Common myeloid progenitor, CD34-positive (primary cell): ENCODE measurements around the gene YWHAQ.

Experiments
- CTCF ChIA-PET: fragments of 350-600 bp; sonication (Branson Sonifier 250); formaldehyde crosslinking; loops from one replicate; lab custom pipeline; 2021; ENCODE audit warnings: antibody characterized with exemption; lab: Charles Lee
- POLR2A ChIA-PET: fragments of 350-600 bp; sonication (Branson Sonifier 250); formaldehyde crosslinking; loops from one replicate; lab custom pipeline; 2021; ENCODE audit warnings: antibody characterized with exemption; lab: Charles Lee
- DNase-seq, 3 donors: peaks; one replicate each; pipeline versions ENCODE4 v3.0.0 to v3.0.0-alpha.2; 2013
- H3K27ac ChIP-seq, 2 experiments: 1 replicate in 1 of 2; 2 replicates in 1 of 2; pipeline ENCODE4 v1.7.0; 2013; ENCODE audit warnings: inconsistent platforms in 2 of 2, low read length in 2 of 2, mild to moderate bottlenecking in 2 of 2, low read depth in 1 of 2, moderate library complexity in 1 of 2; ENCODE audit not compliant: severe bottlenecking in 2 of 2, insufficient read depth in 1 of 2, poor library complexity in 1 of 2
- H3K27me3 ChIP-seq, 5 experiments: replicated peaks in 2 of 5; 1 replicate in 3 of 5; 2 replicates in 2 of 5; pipeline versions ENCODE4 v1.6.1 to v1.7.0; 2013; ENCODE audit warnings: low read length in 4 of 5, mild to moderate bottlenecking in 2 of 5, moderate library complexity in 2 of 5, inconsistent platforms in 1 of 5; ENCODE audit not compliant: insufficient read depth in 5 of 5, control insufficient read depth in 4 of 5
- H3K36me3 ChIP-seq, 4 experiments: 1 replicate in 2 of 4; 2 replicates in 2 of 4; pipeline versions ENCODE4 v1.6.1 to v1.7.0; 2013; ENCODE audit warnings: low read length in 3 of 4, control low read depth in 1 of 4, mild to moderate bottlenecking in 1 of 4; ENCODE audit not compliant: control insufficient read depth in 4 of 4, insufficient read depth in 4 of 4
- H3K4me1 ChIP-seq, 4 experiments: 1 replicate in 3 of 4; 2 replicates in 1 of 4; pipeline versions ENCODE4 v1.6.1 to v1.7.1; 2013; ENCODE audit warnings: low read length in 3 of 4, mild to moderate bottlenecking in 3 of 4, control low read depth in 1 of 4, inconsistent platforms in 1 of 4, moderate library complexity in 1 of 4; ENCODE audit not compliant: control insufficient read depth in 4 of 4, insufficient read depth in 4 of 4; ENCODE audit errors: control extremely low read depth in 1 of 4
- H3K4me3 ChIP-seq, 7 experiments: 1 replicate in 4 of 7; 2 replicates in 3 of 7; pipeline versions ENCODE4 v1.5.1 to v1.7.0; 2013; ENCODE audit warnings: mild to moderate bottlenecking in 7 of 7, low read length in 6 of 7, moderate library complexity in 6 of 7, inconsistent platforms in 2 of 7, low read depth in 2 of 7, control low read depth in 1 of 7; ENCODE audit not compliant: insufficient read depth in 4 of 7, control insufficient read depth in 1 of 7; ENCODE audit errors: extremely low read depth in 1 of 7
- H3K9me3 ChIP-seq, 5 experiments: 1 replicate in 4 of 5; 2 replicates in 1 of 5; pipeline versions ENCODE4 v1.6.1 to v1.7.1; 2013; ENCODE audit warnings: low read length in 4 of 5, mild to moderate bottlenecking in 2 of 5, inconsistent platforms in 1 of 5, low read depth in 1 of 5, moderate library complexity in 1 of 5; ENCODE audit not compliant: control insufficient read depth in 4 of 5, insufficient read depth in 2 of 5; ENCODE audit errors: control extremely low read depth in 1 of 5
- WGBS: methylation state at CpG from one replicate; pipeline ENCODE4 v1.1.5; 2013; ENCODE audit not compliant: insufficient coverage; 5-methylcytosine and 5-hydroxymethylcytosine counted together

Gene YWHAQ

GRCh38 chr2:9650119-9650821, 19.5 kb upstream of the YWHAQ start:
- Histone ChIP-seq H3K27ac (no peak overlapping the region), H3K4me1 (no peaks in the 10 kb centered on the region), H3K36me3 (no peaks in the 10 kb centered on the region), H3K27me3 (no peaks in the 10 kb centered on the region), H3K9me3 (no peaks in the 10 kb centered on the region), H3K4me3 (no peak overlapping the region)
- WGBS, result 95% methylated on average over 2 of the region's 4 CpGs
- POLR2A ChIA-PET, result no interaction called here
- CTCF ChIA-PET, result no interaction called here
- DNase-seq, result no peak

- WGBS, result 100% methylated on average over 4 of the region's 6 CpGs
- Histone ChIP-seq H3K27me3 (no peaks in the 10 kb centered on the region), H3K4me3 (no peak overlapping the region), H3K9me3 (no peaks in the 10 kb centered on the region), H3K27ac (no peak overlapping the region), H3K36me3 (no peaks in the 10 kb centered on the region), H3K4me1 (no peaks in the 10 kb centered on the region)
- ChIA-PET POLR2A (no interaction called here), CTCF (interaction anchor here (1.1 kb wide), 1 partner anchor 12 kb away, joined by 4 read pairs; no protein-coding TSS in a partner anchor)
- no peak for DNase-seq
Measured at GRCh38 chr2:9649261-9649660, 18.5 kb upstream of the YWHAQ start.

GRCh38 chr2:9648821-9649220, 18.0 kb upstream of the YWHAQ start:
- CTCF ChIA-PET, result interaction anchor here (1.1 kb wide), 1 partner anchor 11 kb away, joined by 4 read pairs; no protein-coding TSS in a partner anchor
- DNase-seq, result no peak

GRCh38 chr2:9647884-9648283, 17.1 kb upstream of the YWHAQ start:
- H3K27me3 ChIP-seq, result no peaks in the 10 kb centered on the region
- H3K27ac ChIP-seq, result no peak overlapping the region
- WGBS, result 94% methylated on average over 6 of the region's 6 CpGs
- no peak for DNase-seq
- H3K4me1 ChIP-seq, result no peaks in the 10 kb centered on the region
- POLR2A ChIA-PET, result no interaction called here
- no peak overlapping the region for H3K4me3 ChIP-seq
- CTCF ChIA-PET, result no interaction called here
- no peaks in the 10 kb centered on the region for H3K9me3 ChIP-seq
- H3K36me3 ChIP-seq, result no peaks in the 10 kb centered on the region

More at GRCh38 chr2:9648821-9649220, 18.0 kb upstream of the YWHAQ start:
- Histone ChIP-seq H3K27me3 (no peaks in the 10 kb centered on the region), H3K27ac (no peak overlapping the region), H3K4me3 (no peak overlapping the region), H3K4me1 (no peaks in the 10 kb centered on the region), H3K36me3 (no peaks in the 10 kb centered on the region), H3K9me3 (no peaks in the 10 kb centered on the region)
- POLR2A ChIA-PET, result no interaction called here
- WGBS, result 98% methylated on average over 9 of the region's 10 CpGs

GRCh38 chr2:9646196-9647030, 15.6 kb upstream of the YWHAQ start:
- 96% methylated on average over 10 of the region's 17 CpGs for WGBS
- H3K36me3 ChIP-seq, result no peaks in the 10 kb centered on the region
- POLR2A ChIA-PET, result interaction anchor here (0.6 kb wide), 1 partner anchor 82 kb away, joined by 3 read pairs; no protein-coding TSS in a partner anchor
- H3K27ac ChIP-seq, result no peak overlapping the region
- CTCF ChIA-PET, result no interaction called here
- no peak for DNase-seq
- peaks cover 0 to 3% (median 0%) of the 10 kb centered on the region in 4 experiments for H3K4me1 ChIP-seq
- no peaks in the 10 kb centered on the region for H3K27me3 ChIP-seq
- no peaks in the 10 kb centered on the region for H3K9me3 ChIP-seq
- no peak overlapping the region for H3K4me3 ChIP-seq

GRCh38 chr2:9644603-9645002, 13.8 kb upstream of the YWHAQ start:
- POLR2A ChIA-PET, result no interaction called here
- H3K4me3 ChIP-seq, result no peak overlapping the region
- no peaks in the 10 kb centered on the region for H3K36me3 ChIP-seq
- peaks cover 0 to 3% (median 0%) of the 10 kb centered on the region in 4 experiments for H3K4me1 ChIP-seq
- H3K27ac ChIP-seq, result no peak overlapping the region
- CTCF ChIA-PET, result interaction anchor here (0.6 kb wide), 1 partner anchor 404 kb away, joined by 3 read pairs; no protein-coding TSS in a partner anchor
- H3K9me3 ChIP-seq, result no peaks in the 10 kb centered on the region
- no peak for DNase-seq
- H3K27me3 ChIP-seq, result no peaks in the 10 kb centered on the region
- WGBS, result 99% methylated on average over 9 of the region's 9 CpGs

- CTCF ChIA-PET, result no interaction called here
- 93% methylated on average over 6 of the region's 7 CpGs for WGBS
- Histone ChIP-seq H3K4me1 (peaks cover 0 to 3% (median 0%) of the 10 kb centered on the region in 4 experiments), H3K27ac (no peak overlapping the region), H3K27me3 (no peaks in the 10 kb centered on the region), H3K36me3 (no peaks in the 10 kb centered on the region), H3K4me3 (no peak overlapping the region), H3K9me3 (no peaks in the 10 kb centered on the region)
- DNase-seq, result no peak
- POLR2A ChIA-PET, result no interaction called here
Measured at GRCh38 chr2:9644021-9644420, 13.2 kb upstream of the YWHAQ start.
